ENCODE data around the gene SBK1.

DNA sequence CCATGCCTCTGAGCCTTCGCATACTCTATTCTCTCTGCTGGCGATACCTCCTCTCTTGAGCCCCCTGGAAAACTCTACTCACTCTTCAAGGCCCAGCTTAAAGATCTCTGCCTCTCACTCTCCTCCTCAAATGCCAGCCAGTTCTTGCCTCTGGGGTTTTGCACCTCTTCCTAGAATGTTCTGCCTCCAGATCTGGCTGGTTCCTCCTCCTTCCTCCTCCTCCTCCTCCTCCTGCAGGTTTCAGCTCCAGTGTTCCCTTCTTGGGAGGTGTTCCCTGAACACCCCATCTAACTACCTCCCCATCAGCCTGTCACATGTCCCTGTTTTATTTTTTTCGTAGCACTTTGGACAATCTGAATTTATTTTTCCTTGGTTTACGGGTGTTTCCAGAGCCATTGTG, 35.1 kb upstream of the SBK1 start:
- TF ChIP-seq, protein P1, sequence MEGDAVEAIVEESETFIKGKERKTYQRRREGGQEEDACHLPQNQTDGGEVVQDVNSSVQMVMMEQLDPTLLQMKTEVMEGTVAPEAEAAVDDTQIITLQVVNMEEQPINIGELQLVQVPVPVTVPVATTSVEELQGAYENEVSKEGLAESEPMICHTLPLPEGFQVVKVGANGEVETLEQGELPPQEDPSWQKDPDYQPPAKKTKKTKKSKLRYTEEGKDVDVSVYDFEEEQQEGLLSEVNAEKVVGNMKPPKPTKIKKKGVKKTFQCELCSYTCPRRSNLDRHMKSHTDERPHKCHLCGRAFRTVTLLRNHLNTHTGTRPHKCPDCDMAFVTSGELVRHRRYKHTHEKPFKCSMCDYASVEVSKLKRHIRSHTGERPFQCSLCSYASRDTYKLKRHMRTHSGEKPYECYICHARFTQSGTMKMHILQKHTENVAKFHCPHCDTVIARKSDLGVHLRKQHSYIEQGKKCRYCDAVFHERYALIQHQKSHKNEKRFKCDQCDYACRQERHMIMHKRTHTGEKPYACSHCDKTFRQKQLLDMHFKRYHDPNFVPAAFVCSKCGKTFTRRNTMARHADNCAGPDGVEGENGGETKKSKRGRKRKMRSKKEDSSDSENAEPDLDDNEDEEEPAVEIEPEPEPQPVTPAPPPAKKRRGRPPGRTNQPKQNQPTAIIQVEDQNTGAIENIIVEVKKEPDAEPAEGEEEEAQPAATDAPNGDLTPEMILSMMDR (IDR thresholded peaks at IDR 0.05): no peak
- TF ChIP-seq EZH2phosphoT487 (IDR thresholded peaks at IDR 0.05) (no peak), EZH2 (IDR thresholded peaks at IDR 0.05) (no peak)

Measured in neural progenitor cell (in vitro differentiated cells).